NCI-H748 treated with DMSO at 0.1 percent for 48 hours (cell line): ENCODE results near the gene BECN2.
"Not testable (repeated sequence)": the region's sequence is repeated elsewhere in the genome, so short reads cannot be mapped to it uniquely, and the experiment has no call there.

ENCODE experiments used
- DNase-seq: peaks from one replicate; lab custom pipeline; 2025; lab: John Stamatoyannopoulos, UW

BECN2 gene

DNA sequence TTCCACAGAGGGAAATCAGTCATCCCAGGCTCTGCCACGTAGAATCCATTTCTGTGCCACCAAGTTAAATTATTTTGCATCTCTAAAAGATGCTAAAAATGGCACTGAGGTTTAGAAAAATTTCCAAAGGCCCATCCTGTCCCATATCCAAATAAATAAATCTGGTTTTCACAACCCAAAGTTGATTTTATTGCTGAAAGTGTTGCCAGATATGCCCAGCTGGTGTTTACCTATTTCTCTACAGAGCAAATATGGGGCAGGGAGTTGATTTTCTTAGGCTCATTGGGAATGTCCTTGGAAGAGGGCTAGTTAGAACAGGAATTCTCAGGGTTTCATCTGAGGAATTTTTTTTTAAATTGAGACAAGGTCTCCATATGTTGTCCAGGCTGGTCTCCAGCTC is 22.4 kb downstream of the BECN2 start:
- no peak for DNase-seq

GRCh38 chr1:241985787-241986186 is 28.2 kb downstream of the BECN2 start:
- DNase-seq = no peak

- DNase-seq = not testable (repeated sequence)
Observed at GRCh38 chr1:241988389-241988930, 30.9 kb downstream of the BECN2 start.

DNA sequence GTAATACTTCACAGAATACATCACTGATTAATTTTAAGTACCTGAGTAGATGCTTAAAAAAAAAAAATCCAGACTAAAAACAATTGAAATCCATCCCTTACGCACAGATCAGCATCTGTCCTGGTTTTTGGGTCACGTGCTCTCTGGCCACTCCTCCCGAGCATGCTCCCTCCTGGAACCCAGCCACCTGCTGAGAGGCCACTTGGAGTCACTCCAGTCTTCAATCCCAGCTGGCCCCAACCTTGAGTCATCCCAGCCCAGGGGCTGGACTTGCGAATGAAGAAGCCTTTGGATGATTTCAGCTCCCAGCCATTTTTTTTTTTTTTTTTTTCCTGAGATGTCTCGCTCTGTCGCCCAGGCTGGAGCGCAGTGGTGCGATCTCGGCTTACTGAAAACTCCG is 32.5 kb downstream of the BECN2 start:
- no peak for DNase-seq

DNA sequence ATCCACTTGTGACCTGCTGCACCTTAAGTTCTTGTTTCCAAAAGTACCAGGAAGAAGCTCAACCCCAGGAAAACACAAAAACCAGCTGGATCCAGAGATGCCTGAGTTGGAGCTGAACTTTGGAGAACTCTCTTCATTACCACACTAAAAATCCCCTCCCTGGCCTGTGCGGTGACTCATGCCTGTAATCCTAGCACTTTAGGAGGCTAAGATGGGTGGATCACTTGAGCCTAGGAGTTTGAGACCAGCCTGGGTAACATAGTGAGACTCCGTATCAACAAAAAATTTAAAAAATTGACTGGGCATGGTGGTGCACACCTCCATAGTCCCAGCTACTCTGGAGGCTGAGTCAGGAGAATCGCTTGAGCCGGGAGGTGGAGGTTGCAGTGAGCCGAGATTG is 35.2 kb downstream of the BECN2 start:
- DNase-seq = no peak

DNA sequence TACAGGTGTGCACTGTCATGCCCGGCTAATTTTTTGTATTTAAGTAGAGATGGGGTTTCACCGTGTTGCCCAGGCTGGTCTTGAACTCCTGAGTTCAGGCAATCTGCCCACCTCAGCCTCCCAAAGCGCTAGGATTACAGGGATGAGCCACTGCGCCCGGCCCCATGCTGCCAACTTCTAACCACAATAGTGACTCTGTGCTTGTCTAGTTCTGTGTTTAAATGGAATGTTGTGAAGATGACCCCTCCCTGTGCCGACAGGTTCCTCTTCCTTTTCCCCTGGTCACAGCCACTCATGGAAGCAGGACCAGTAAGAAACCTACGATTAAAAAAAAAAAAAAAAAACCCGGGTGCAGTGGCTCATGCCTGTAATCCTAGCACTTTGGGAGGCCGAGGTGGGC is 36.6 kb downstream of the BECN2 start:
- no peak for DNase-seq

DNA sequence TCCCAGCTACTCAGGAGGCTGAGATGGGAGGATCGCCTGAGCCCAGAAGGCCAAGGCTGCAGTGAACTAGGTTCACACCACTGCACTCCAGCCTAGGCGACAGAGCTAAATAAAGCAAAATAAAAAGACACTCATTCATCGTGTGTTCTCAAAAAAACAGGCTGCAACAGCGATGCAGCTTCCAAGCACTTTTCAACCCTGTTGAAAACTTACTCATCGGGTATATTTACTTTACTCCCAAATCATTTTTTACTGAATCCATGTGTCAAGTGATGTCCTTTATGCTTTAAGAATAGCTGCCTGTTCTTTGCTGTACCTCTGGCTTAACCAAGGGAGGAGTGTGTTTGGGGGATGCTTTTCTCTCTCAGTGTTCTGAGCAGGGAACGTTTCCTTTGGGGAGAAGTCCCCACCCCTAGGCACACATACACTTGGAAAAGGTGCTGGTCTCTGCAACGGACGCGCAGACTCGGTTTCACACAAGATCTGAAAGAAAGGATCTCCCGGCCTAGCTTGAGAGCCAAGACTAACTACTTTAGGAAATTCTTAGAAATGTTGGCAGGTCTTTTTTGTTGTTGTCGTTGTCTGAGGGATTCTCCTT is 39.9 kb downstream of the BECN2 start:
- DNase-seq = no peak

DNA sequence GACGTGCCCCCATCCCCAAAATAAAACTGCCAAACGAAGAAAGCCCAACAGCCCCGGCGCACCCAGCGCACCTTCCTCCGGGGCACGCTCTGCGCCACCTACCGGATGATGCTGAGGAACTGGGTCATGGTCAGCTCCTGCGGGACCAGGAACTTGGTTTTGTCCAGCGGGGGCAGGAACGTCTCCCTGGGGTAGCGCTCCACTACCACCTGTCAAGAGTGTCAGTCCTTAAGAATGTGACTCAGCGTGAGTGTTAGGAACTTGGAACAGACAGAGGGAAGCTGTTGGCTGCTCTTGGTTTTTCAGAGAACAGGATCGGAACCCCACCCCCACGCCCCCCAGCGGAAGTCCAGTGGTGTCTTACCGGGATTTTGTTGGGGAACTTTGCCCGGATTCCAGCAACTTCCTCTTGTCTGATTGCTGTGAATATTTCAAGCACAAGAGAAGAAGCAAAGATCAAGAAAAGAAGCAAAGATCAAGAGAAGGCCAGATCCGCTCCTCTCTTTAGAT is 40.9 kb downstream of the BECN2 start:
- no peak for DNase-seq

GRCh38 chr1:241999026-241999425 is 41.5 kb downstream of the BECN2 start, which contains the start of gene MAP1LC3C:
Gene MAP1LC3C, minus strand, starts transcription at chr1:241999098. Its CDS starts 90 bp downstream, at chr1:241999008.
- DNase-seq = no peak

- DNase-seq = no peak
Observed at GRCh38 chr1:242000434-242000833, 42.9 kb downstream of the BECN2 start.

GRCh38 chr1:242002072-242002471 is 44.5 kb downstream of the BECN2 start:
- no peak for DNase-seq

DNA sequence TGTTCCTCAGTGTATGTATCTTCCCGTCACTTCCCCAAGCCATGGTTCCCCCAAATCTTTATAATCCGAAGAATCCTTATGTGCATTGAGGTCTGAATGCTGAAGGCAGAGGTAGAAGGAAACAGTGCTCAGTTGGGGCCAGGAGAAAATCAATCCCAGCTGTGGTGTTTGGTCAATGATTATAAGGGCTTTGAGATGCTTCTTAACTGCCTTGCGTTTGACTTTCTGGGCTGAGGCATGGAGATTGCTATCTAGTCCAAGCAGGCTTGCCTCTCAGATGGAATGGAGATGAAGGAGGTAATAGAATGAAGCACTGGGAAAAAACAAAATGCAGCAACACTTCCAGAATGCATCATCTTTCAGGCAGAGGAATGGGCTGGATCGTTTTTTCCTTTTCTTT is 44.9 kb downstream of the BECN2 start:
- no peak for DNase-seq

GRCh38 chr1:242004751-242005495 is 47.4 kb downstream of the BECN2 start:
- no peak for DNase-seq

DNA sequence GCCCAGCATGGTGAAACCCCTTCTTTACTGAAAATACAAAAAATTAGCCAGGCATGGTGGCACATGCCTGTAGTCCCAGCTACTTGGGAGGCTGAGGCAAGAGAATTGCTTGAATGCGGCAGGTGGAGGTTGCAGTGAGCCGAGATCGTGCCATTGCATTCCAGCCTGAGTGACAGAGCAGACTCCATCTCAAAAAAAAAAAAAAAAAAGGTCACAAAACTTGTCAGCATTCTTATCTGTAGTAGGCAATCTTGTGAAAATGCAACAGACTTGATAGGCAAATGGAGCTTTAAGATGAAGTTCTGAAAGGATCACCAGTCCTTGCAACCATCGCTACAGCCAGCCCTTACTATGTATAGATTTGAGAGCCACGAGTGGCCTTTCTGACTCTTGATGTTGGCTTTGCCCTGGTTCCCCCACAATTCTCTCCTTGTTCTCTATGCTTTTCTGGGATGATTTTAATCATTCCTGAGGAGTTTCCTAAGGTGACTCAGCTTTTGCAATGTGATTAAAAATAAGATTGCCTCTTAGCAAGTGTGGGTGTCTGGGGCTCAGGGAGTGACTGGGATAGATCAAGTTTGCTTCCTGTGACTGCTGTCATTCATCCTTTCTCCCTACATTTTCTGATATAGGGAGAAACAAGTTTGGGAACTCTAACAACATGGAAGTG is 48.4 kb downstream of the BECN2 start:
- DNase-seq = no peak

- no peak for DNase-seq
Observed at GRCh38 chr1:242006976-242007375, 49.4 kb downstream of the BECN2 start.
